GDM1 (cell line): ENCODE data around the gene POP5.
A peak's percentile ranks its signal among the peaks of the same experiment; 100 is the strongest.
"Not testable (repeated sequence)": the region's sequence is repeated elsewhere in the genome, so short reads cannot be mapped to it uniquely, and the experiment has no call there.

Experiments used
- DNase-seq: peaks from one replicate; lab custom pipeline; 2025; lab: John Stamatoyannopoulos, UW

Gene POP5

DNA sequence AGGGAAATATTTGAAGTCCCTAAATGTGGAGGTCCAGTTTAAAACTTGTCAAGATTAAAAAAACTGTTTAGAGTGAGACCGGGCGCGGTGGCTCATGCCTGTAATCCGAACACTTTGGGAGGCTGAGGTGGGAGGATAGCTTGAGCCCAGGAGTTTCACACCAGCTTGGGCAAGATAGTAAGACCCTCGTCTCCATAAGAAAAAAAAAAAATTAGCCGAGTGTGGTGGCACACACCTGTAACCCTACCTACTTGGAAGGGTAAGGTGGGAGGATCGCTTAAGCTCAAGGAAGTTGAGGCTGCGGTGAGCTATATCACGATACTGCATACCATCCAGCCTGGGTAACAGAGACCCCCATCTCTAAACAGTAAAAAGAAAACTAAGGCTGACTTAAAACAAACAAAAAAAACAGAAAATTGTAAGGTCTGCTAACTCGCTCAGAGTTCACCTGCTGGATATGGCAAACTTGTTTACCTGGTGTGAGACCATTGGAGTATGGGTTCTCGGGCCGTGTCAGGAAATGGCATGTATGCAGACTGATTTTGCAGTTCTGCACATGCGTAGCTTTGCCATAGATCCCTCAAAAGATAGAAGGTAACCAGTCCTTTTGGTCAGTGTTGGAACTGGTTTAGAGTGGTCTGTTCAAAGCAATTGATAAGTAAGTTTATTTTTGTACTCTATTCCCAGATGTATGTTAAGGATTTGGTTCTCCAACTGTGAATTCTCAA is 45.0 kb downstream of the POP5 start:
- DNase-seq: no peak

DNA sequence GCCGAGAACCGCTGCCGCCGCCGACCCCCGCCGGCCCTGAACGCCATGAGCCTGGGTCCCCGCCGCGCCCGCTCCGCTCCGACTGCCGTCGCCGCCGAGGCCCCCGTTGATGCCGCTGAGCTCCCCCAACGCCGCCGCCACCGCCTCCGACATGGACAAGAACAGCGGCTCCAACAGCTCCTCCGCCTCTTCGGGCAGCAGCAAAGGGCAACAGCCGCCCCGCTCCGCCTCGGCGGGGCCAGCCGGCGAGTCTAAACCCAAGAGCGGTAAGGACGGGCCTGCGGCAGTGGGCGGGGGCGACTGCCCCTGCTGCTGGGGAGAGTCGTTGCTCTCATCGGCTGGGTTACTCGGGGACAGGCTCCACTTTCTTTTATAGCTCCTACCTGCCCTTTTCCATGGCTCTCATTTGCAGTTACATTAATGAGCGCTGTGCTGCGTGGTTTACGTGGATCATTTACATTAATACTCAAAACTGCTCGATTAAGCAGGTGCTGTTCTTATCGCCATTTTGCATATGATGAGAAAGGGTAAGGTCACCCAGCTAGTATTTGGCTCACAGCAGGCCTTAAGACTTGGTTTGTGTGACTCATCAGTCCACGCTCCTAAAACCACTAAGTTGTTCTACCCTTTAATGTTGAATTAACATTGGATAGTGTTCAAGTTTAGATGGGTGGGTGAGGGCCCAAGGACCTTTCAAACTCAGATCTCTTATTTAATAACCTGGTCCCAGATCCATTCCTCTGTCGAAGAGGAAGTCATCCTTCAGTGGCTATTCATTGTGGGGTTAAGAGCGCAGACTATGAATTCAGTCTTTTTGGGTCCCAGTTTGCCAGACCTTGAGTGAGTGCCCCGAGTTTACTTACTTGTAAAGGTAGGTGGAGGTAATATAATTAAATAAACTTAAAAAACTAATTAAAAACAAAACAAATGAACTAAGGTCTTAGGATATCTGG is 46.2 kb downstream of the POP5 start:
- no peak for DNase-seq

DNA sequence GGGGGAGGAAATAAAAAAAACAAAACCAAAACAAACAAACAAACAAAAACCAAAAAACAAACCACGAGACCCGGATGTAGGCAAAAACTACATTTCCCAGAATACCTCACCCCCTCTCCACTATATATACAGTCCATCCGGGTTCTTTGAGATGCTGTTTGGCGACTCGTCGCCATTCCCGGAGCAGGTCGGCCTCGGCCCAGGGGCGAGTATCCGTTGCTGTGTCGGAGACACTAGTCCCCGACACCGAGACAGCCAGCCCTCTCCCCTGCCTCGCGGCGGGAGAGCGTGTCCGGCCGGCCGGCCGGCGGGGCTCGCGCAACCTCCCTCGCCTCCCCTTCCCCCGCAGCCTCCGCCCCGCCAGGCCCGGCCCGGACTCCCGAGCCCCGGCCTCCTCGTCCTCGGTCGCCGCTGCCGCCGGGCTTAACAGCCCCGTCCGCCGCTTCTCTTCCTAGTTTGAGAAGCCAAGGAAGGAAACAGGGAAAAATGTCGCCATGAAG is 46.9 kb downstream of the POP5 start, which contains the start of gene RNF10:
Gene RNF10, plus strand, starts transcription at position 154 of the 500 bp plus-strand sequence. CDS start 456 bp downstream, outside the sequence.
- DNase-seq: peak; percentile 57

DNA sequence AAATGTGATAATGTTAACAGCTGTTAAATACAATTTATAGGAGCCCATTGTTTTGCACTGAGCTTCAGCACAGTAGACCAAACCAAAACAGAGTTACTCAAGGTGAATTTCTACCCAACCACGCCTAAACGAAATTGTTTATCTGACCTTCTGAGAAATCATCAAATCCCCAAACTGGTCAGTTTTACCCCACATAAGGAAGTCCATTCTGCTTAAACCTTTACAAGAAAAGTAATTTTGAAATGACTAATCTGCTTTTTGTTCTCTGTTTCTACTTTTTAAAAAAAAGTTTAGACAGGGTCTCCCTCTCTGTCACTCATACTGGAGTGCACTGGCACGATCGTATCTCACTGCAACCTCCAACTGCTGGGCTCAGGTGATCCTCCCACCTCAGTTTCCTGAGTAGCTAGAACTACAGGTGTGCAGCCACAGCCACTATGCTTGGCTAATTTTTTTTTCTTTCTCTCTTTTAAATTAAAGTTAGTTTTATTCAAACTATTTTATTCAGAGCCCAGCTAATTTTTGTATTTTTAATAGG is 48.4 kb downstream of the POP5 start:
- no peak for DNase-seq

DNA sequence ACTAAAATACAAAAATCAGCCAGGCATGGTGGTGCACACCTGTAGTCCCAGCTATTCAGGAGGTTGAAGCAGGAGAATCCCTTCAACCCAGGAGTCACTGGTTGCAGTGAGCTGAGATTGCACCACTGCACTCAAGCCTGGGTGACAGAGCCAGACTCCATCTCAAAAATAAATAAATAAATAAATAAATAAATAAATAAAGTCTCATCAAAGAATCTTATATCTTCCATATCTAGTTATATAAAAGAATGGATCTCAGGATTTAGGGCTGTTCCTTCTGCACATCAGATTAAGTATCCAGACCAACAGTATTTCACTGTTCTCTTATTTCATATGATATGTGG is 50.8 kb downstream of the POP5 start:
- not testable (repeated sequence) for DNase-seq

DNA sequence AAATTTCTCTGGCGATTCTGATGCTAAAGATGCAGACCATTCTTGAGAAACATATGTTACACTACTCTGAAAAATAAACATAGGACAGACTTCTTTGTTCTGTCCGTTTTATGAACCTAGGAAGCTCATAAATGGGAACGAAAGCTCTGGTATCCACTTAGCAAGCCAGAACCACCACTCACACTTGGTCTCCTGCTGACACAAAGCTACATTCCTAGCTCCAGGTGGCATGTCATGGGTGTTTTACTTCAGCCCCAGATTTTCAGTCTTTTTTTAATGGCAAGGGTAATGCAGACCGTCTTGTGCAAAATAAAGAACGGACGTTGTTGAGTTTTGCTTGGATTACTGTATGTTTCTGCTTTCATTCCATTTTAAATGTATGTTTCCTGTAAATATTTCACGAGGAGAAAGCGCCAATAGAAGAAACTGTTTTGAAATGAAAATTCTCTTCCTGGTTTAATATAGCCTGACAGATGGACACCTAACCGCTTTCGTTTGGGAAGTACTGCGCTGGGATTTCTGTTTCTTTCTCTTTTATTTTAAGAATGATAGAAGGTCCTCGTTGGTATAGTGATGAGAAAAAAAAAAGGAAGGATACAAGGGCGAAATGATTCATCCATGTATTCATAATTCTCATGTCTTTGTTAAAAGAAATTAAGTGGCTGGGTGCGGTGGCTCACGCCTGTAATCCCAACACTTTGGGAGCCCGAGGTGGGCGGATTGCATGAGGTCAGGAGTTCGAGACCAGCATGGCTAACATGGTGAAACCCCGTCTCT is 51.4 kb downstream of the POP5 start:
- DNase-seq: peak; percentile 21

DNA sequence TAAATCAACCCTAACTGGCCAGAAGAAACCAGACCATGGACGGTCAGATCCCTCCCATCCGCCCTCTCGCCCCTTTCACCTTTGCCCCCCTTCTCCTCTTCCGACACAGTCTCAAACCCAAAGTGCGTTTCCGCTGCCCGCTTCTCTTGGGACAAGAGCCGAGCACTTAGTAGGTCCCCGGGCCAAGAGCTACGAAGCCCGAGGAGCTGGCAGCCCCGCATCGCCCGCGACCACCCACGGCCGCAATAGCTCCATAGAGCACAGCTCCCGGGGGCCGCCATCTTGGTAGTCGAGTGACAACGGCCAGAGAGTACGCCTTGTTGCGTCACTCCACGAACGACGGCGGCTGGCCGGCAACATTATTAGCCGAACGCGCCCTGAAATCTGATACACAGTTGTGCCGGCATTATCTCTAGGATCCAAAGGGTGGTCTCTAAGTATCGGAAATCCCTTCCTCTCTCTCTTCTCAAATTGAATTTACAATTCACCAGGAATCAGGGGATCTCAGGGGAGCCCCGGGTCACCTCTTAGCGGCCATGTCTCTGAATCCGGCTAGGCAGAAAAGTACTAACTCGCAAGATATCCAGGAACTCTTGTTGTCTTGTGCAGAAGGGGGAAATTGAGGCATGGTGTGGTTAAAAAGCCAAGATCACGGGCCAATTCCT is 52.2 kb downstream of the POP5 start, which contains the start of gene COQ5:
Gene COQ5, minus strand, starts transcription at position 298 of the 665 bp plus-strand sequence. Its CDS starts 17 bp downstream, at position 281.
- peak; percentile 68 for DNase-seq
